HG03571 (cell line): ENCODE data around the gene PKNOX2.

ENCODE experiments used
- ATAC-seq: cut with Tn5 transposase; IDR thresholded peaks from one replicate; pipeline ENCODE4 v1.9.1; 2021; ENCODE audit not compliant: unreplicated experiment

The PKNOX2 gene

DNA sequence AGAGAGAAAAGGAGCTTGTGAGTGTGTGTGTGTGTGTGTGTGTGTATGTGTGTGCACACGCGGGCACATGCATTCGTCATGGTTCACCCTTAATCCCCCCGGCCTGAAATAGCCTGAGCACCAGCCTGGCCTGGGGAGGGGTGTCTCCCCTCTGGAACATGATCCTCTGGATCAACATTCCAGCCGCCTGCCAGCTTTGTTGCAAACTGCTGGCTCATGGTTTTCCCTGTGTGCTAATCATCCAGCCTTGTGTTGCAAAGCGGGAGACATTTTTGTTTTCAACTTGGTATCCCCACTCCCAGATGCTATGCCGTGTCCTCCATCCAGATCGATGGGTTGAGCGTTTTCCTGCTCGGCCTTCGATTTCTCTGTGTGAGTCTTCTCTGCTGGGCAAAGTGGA, 237.2 kb downstream of the PKNOX2 start:
- ATAC-seq: no peak

DNA sequence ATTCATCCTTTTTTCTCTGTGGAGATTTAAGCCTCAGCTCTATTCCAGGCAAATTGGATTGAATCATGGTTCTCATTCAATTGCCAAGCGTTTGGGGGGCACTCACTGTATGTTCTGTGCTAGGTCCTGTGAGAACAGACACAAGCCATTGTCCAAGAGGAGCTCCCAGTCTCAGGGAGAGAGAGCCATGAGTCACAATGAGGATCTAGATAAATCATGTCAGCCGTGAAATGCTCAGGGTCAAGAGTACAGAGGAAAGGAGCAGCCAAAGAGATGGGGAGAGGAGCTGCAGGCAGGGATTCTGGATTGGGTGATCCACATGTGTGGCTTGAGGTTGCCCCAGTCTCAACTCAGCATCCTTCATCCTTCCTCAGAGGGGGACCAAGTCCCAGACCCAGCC, 237.9 kb downstream of the PKNOX2 start:
- no peak for ATAC-seq

DNA sequence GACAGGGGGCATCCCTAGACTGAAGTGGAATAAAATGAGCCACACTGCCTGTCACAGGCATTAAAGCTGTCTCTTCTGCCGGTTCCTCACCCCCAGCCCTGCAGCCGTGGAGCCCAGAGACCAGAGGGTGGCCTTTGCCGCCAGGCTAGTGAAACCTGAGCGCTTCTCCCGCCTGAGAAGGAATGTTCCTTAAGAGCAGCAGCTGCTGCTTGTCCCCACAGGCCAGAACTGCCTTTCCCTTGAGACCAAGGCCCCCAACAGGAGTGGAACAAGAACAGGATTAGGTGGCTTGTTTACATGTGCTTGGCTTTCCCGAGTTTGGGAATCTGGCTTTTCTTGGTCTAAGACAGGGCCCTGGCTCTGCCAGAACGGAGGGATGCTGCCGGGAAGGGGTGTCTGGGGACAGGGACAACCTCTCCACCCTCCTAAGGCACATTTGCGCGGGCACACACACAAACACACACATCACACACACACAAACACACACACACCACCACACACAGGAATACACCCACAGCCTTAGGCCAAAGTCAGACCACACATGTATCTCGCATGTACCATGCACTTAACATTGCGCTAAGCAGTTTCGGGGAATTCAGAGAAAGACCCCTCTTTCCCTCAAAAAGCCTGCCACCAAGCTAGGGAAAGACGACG, 239.7 kb downstream of the PKNOX2 start:
- no peak for ATAC-seq

DNA sequence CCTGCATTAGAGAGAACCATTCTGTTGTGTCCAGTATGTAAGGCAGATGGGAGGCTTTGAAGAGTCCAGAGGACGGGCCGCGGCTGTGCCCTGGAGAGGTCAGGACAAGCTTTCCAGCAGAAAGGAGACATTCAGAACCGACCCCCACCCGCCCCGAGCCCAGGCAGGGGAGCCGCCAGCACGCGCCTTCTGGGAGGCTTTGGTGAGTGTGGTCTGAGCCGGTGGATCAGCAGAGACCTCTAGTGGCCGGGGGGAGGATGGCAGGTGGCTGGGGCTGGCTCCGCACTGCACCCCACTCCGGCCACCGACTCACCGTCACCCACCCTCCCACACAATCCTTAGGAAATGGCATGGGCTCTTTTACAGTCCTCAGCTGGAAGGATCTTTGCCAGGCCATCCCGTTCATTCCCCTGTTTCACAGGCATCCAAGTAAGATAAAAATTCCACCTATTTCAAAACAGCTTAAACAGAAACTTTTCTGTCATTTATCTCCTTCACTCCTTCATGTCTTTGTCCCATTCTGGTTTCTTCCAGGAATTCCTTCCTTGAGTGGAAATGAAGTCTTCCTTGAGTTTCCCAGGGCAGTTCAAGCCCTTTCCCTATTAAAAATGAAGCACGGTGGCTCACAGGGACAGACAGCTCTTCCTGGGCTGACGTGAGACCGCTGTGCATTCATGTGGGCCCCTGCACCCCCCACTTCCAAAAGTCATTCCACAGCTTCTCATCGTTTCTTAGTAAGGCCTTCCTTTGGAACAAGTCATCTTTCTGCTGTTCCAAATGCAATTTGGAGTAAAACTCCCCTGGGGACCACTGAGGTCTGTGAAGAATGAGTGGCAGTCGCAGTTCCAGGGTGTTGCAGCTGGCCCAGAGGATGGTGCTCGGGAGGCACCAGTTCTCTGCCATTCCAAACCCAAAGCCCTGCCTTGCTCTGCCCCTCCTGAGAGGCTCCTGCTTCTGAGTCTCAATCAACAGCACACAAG, 240.6 kb downstream of the PKNOX2 start:
- peak; percentile 67 for ATAC-seq

DNA sequence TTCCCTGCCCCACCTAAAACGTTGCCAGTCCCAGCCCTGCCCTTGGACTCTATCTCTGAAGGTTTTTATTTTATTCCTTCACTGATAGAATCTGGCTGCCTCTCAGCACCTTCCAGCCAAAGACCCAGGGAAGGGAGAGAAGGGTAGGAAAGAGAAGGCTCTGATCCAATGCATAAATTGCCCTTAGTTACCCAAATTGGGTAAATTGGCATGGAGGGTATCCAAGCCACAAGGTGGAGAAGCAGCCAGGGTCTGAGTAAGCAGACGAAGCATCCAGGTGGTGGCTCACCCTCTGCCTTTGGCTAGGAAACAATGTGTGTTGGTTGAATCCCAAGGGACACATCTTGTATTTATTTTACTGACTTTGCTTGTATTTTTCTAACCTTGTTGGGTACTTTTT, 242.5 kb downstream of the PKNOX2 start:
- no peak for ATAC-seq

DNA sequence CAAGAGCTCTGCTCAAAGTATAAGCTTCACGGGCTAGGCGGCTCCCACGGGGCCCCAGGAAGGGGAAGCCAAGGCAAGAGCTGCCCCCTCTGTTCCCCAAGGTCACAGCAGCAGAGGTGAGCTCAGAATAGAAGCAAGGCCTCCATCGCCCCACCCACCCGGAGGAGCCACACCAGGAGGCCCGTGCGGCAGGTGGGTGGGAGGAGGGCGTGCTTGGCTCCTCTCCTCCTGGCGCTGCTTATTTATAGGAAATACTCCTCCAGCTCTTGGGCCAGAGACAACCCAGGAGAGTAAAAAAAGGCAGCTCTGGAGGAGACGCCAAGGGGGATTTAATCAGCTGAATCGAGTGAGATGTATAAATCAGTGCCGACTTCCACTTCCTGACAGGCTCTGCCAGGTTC, 243.8 kb downstream of the PKNOX2 start:
- no peak for ATAC-seq

DNA sequence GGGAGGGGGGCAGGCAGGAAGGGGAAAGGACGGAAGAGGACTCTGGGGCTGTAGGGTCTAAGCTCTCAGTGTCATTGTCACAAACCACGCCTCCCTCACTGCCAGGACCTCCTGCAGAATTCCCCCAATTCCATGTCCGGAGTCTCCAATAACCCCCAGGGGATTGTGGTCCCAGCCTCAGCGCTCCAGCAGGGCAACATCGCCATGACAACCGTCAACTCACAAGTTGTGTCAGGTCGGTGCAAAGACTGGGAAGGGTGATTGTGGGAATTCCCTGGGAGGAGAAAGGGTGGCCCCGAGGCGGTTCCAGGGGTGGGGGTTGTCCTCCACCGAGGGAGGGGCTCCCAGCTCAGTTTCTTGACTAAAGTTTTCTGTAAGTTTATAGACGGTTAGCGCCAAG, 245.5 kb downstream of the PKNOX2 start:
- ATAC-seq: no peak

DNA sequence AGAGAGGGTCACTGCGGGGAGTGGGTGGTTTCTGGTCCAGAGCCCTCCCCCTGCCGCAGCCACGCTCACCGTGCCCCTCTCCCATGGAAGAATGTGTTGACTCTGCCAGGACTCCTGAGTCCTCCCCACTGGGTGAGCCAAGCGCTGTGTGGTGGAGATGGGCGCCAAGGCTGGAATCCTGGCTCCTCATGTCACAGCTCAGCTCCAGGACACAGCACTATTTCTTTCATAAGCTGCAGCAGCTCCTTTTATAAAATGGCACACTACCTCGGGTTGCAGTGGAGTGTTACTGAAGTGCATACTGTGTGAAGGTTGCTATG, 247.6 kb downstream of the PKNOX2 start:
- no peak for ATAC-seq

DNA sequence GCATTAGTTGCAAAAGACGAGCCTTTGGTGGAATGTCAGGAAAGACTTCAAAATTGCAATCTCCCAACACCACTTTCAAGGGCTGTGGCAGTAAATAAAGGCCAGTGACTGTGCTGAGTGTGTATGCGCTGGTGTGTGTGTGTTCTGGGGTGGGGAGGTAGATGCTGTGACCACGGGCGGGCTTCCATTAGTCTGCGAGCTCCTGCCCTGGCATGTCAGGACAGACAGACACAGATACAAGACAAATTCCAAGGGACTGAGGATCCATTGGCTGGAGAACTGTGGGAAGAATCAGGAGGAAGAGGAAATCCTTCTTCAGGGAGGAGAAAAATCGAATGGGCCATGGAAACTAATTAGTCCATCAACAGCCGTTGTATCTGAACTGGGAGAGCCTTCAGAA, 248.0 kb downstream of the PKNOX2 start:
- no peak for ATAC-seq

DNA sequence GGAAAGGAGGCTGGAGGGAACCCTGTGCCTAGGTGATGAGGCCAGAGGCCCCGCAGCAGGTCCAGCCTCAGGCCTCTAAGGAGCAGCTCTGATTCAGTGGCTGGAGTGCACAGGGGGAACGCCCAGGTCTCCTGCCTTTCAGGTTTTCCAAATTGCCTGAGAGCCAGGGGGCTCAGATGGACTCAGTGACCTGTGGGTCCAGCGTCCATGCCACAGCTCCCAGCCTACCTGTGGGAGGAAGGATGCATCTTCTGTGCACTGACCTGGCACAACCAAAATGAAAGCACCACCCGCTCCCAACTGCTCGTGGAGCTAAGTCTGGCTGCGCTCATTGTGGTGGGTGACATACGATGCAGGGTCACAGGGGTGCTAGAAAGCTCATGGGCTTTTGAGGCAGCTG, 248.7 kb downstream of the PKNOX2 start:
- no peak for ATAC-seq

DNA sequence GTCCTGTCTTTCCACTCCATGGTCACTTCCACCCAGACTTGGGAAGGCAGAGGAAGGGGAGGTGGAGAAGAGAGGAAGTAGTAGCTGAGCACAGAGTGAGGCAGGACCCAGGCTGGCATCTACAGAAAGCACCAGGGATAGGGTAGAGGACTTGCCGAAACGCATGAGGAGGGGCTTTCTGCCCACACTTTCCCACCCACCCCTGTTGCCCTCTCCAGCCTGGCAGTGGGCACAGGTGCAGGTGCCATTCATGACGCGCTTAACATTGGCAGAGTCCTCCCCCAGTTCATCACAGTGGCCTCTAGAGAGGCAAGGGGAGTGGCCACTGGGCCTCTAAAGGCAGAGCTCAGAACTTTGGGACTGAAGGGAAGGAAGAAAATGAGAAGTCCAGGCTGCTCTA, 249.6 kb downstream of the PKNOX2 start:
- ATAC-seq: no peak

DNA sequence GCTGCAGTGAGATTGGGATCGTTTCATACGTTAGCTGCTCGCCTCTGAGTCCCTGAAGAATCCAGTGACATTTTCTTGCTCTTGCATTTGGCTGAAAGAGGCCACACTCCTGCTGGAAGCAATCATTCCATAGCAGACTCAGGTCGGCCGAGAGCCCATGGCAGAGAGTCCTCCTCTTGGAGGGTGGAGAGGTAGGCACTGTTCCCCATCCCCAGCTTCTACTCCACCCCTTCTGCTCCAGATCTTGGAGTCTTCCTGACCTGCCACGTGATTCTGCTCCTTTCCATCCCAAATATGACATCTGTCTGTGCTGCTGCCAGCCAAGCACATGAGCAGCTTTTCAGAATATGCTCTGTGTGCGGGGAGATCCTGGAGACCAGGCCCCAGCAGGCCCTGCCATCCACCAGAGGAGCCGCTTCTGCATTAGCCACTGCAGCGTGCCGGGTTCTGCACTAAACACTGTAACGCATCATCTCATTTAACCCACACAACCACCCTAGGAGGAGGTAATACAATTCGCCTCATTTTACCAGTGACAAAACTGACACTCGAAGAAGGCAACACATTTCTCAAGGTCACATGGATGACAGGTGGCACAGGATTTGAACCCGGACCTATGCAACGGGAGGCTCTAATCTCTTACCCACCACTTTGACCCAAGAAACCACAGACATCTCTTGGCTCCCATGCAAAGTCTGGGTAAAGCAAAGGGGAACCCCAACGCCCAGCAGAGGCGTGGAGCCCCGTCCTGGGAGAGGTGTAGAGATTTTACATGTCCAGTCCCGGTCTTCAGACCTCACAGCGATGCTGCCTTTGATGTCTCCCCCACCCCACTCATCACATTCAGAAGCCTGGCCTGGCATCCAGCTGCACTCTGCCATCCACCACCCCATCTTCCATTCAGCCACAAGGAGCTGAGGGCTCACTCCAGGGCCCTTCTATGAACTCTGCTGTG, 252.7 kb downstream of the PKNOX2 start:
- ATAC-seq: no peak

DNA sequence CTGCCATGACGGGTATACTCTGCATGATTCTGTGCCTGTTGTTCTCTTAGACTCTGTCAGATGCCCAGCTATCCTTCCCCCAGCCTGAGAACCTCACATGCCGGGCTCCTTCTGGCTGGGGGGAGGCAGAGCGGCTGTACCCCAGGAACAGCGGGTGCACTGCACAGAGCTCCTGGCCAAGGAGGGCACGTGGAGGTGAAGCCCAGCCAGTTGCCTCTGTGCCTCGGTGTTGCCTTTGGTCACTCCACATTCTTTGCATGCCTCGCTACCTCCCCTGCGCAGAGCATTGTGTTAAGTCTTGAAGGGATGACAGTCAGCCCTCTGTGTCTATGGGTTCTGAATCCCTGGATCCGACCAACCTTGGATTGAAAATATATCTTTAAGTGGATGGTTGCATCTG, 253.8 kb downstream of the PKNOX2 start:
- ATAC-seq: no peak

DNA sequence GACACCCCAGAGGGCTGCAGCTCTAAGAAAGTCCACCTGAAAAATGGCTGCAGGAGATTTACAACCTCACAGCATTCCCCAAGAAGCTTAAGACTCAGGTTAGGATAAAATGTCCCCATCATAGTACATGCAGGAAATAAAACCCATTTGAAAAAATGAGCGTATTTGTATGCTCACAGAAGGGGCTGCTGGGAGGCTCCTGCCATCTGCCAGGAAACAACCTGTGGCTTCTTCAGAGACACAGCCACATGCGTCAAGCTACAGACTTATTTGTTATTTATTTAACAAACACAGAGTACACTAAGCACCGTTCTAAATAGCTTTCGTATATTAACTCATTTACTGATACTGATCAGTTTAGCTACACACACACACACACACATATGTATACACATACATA, 258.1 kb downstream of the PKNOX2 start:
- ATAC-seq: no peak

DNA sequence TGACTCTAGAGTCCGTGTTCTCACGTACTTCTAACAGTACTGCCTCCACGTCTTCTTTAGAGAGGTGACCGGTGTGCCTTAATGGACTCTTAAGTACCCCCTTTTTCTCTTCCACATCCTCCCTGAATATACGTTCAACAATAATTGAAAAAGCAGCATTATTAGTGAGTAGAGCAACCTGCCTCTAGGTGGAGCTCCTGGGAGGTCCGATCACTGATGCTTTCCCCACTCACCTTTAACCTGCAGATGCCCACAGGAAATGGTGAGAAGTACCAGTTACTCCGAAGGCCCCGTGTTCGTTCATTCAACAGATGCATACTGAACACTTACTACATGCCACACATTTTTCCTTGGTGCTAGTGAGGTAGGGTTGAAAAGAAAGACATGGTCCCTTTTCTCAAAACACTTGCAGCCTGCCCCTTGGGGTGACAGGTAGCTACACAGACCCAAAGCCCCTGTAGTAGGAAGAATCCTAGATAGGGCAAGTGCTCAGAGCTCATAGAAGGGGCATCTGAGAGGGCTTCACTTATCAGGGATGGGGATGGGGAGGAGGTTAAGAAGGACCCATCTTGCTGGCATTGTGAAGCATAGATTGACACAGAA, 258.8 kb downstream of the PKNOX2 start:
- ATAC-seq: no peak

DNA sequence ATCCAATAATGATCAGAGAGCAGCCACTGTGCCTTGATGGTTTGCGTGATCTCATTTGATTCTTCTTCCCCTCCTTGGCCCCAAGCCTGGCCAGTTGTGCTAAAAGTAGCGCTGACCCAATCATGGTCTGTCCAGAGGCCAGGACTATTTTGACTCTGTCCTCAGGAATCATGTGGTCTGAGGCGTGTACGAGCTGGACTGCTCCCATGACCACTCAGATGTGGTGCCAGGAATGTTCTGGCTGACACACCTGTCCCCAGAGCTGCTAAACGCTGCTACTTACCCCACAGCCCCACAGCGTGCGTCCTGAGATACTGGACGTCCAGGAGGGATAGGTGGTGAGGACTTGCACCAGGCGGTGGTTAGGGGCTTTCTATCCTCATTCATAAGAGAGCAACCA, 261.1 kb downstream of the PKNOX2 start:
- ATAC-seq: no peak

DNA sequence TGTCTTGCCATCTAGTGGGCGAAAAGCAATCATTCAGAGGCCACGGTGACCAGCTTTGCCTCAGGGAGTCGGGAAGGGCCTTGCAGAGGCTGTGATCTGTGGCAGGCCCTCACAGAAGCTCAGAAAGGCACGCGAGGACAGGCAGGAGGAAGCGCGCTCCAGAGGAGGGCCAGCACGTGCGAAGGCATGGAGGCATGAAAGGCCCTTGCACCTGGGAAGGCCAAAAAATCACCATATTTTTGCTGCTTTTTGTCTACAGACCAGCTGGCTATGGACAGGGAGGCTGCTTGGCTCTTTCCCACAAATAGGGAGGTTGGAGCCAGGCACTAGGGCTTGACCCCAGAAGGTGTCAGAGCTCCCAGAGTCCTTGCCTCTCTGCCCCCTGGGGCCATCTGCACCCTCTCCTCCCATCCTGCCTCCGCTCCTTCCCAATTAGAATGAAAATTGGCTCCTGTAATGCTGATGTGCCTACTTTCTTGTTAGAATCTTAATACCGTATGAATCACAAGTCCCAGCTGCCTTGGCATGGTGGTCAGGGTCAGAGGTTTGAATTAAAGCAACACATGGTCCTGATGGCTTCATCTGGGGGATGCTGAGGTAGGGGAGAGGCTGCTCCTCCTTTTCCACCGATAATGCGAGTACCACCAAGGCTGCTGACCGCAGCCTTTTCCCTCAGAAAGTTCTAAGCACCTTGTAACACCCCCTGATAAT, 262.4 kb downstream of the PKNOX2 start:
- ATAC-seq: no peak

DNA sequence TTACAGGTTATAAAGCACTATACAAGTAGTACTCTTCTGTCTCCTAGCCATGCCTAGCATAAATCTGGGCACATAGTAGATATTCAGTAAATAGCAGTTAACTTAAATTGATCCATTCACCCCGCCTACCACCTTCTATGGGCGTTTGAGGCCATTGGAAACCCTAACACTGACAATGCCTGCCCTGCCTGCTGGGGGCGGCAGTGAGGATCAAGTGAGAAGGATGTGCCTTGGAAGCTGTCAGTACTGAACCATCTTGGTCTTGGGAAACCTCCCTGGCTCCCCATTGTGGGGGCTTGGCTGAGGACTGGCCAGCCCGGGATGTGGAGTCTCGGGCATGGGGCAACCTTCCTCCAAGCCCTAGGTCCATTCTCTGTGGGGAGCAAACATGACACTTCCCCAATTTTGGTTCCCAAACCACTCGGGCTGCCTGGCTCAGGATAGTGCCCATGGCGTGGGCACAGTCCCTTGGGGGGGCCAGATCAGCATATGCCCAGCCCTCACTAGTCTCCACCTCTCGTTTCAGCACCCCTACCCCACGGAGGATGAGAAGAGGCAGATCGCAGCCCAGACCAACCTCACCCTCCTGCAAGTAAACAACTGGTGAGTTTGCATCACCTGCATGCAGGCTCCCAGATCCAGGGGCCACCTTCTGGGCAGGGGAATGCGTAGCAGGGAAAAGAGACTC, 264.1 kb downstream of the PKNOX2 start:
- no peak for ATAC-seq

DNA sequence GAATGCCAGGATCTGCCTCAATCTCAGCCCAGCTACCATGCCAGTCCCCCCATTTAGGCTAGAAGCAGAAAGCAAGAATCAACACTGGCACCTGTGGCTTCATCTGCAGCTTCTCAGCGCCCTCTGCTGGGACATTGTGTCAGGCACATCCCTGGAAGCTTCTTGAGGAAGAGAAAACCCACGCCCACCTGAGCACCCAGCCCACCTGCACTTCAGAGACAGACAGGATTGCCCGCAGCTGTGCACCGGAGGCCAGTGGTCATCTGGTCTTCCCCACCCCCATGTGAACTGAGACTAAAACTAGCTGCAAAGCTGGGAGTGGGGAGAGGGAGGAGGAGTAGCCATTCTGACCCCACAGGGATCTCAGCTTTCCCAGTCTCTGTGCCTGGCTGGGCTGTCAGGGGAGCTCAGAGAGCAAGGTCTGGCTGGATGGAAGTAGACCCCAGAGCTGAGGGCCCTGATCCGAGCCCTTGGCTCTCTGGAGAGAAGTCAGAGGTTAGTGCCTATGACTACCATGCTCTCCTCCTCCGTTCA, 264.7 kb downstream of the PKNOX2 start:
- ATAC-seq: no peak
